GM12891 (cell line): ENCODE data around the gene PKP1.

Source experiments
- POLR2A ChIP-seq: IDR thresholded peaks from 2 replicates; pipeline ENCODE4 v1.6.1; 2011; ENCODE audit warnings: low read depth, low read length, control low read depth
- POLR2AphosphoS5 ChIP-seq: IDR thresholded peaks from 2 replicates; pipeline ENCODE4 v1.6.1; 2011; ENCODE audit warnings: low read depth, low read length, control low read depth
- POU2F2 ChIP-seq: IDR thresholded peaks from 2 replicates; pipeline ENCODE4 v1.6.1; 2011; ENCODE audit warnings: low read depth, mild to moderate bottlenecking, control low read depth, low read length, moderate library complexity
- SPI1 ChIP-seq: IDR thresholded peaks from 2 replicates; pipeline ENCODE4 v1.6.1; 2011; ENCODE audit warnings: low read depth, low read length, control low read depth
- TAF1 ChIP-seq: IDR thresholded peaks from 2 replicates; pipeline ENCODE4 v1.6.1; 2011; ENCODE audit warnings: low read depth, low read length, control low read depth

DNA sequence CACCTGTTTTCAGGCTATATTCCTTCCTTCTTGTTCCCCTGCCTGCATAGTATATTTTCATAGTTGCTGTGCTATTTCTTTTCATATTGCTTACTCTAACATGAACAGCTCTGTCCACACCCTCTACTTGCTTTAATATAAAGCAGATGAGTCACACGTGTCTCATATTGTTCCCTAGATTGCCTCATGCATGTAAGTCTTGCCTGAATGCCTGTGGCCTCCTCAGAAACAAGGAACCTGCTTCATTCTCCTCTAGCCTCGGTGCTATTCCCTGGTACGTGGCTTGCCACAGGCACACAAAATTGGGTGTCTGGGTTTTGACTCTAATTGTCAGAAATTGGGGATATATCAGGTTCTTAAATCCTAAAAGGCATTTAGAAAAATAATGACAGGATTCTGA lies 16.5 kb upstream of the PKP1 start:
- TF ChIP-seq POU2F2 (no peak), POLR2AphosphoS5 (no peak), POLR2A (no peak), SPI1 (no peak), TAF1 (no peak)
